Large intestine (tissue), 12 donors: ENCODE results near the gene SLC26A9. TPM values are rescaled to one million over a fixed set of nuclear protein-coding genes. Genes with fewer than 3 reads are reported as not detected.

Experiments
- DNase-seq, 2 donors: peaks; one replicate each; pipeline versions ENCODE4 v3.0.0 to v3.0.0-alpha.2; 2013
- H3K27ac ChIP-seq: one replicate; pipeline ENCODE4 v1.5.1; 2013; ENCODE audit warnings: low read length
- H3K27me3 ChIP-seq: 2 replicates; pipeline ENCODE4 v1.6.1; 2013; ENCODE audit warnings: low read length; ENCODE audit not compliant: control insufficient read depth, insufficient read depth
- H3K36me3 ChIP-seq: 2 replicates; pipeline ENCODE4 v1.6.1; 2013; ENCODE audit warnings: low read length; ENCODE audit not compliant: control insufficient read depth, insufficient read depth
- H3K4me1 ChIP-seq: one replicate; pipeline ENCODE4 v1.6.1; 2013; ENCODE audit warnings: low read length; ENCODE audit not compliant: control insufficient read depth, insufficient read depth
- H3K4me3 ChIP-seq: one replicate; pipeline ENCODE4 v1.5.1; 2013; ENCODE audit warnings: low read length
- H3K9me3 ChIP-seq: one replicate; pipeline ENCODE4 v1.6.1; 2013; ENCODE audit warnings: mild to moderate bottlenecking, low read depth, low read length, moderate library complexity; ENCODE audit not compliant: control insufficient read depth
- WGBS: methylation state at CpG from one replicate; pipeline ENCODE4 v1.1.5; 2013; ENCODE audit warnings: low lambda C conversion rate; ENCODE audit not compliant: insufficient coverage; 5-methylcytosine and 5-hydroxymethylcytosine counted together
- long read RNA-seq, 11 donors: transcript quantifications; one replicate each; lab custom pipeline, GENCODE V29; 2026
- polyA plus RNA-seq: library from polyadenylated mRNA; unstranded; fragments of 120-200 nt; gene quantifications from one replicate; pipeline ENCODE4 v1.2.1, GENCODE V29; 2013

Gene SLC26A9
- 0.03 TPM for polyA plus RNA-seq
- long read RNA-seq, donor 1 = 0 reads
- long read RNA-seq, donor 2 = 0 reads
- long read RNA-seq, donor 3 = 0 reads
- long read RNA-seq, donor 4 = 0 reads
- long read RNA-seq, donor 5 = 0 reads
- long read RNA-seq, donor 6 = 0 reads
- long read RNA-seq, donor 7 = 0 reads
- long read RNA-seq, donor 8 = 0 reads
- long read RNA-seq, donor 9 = 0 reads
- long read RNA-seq, donor 10 = 0 reads
- long read RNA-seq, donor 11 = 0 reads

GRCh38 chr1:205943245-205943644 lies at the start of gene SLC26A9:
TSS of gene SLC26A9 (minus strand) at chr1:205943456. CDS start at chr1:205935820, 7,636 bp downstream.
- peaks cover 32% of the 10 kb centered on the region for H3K27me3 ChIP-seq
- no peak within 1 kb of the TSS for H3K4me3 ChIP-seq
- DNase-seq = no peak
- WGBS = 0% methylated on average over 1 of the region's 7 CpGs
- H3K9me3 ChIP-seq = no peaks in the 10 kb centered on the region
- no peaks in the 10 kb centered on the region for H3K4me1 ChIP-seq
- no peaks in the 10 kb centered on the region for H3K36me3 ChIP-seq
- no peak within 1 kb of the TSS for H3K27ac ChIP-seq

DNA sequence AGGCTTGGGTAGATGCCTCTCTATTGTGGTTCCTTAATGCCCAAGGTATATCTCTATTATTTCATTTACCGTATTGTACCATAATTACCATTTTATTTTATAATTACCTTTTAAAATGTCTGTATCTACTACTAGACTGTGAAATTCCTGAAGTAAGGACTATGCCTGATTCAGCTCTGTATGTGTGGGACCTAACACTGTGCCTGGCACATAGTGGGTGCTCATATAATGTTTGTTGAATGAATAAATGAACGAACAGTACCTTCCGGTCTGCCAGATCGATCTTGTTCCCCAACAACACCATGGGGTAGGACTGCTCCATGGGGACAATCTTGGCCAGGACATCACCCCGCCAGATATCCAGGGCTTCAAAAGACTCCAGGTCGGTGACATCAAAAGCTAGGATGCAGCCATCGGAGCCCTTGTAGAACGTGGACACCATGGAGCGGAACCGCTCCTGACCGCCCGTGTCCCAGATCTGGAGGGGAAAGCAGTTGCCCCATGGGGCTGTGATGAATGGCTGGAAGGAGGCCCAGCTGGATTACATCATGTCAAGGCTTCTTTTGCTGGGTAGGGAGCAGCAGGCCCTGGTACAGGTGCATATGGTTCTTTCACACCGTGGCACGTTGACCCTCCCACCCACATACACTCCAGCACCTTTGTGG lies 49.1 kb upstream of the SLC26A9 start:
- Histone ChIP-seq H3K9me3 (no peaks in the 10 kb centered on the region), H3K27ac (no peak overlapping the region), H3K4me3 (no peak overlapping the region), H3K27me3 (peaks cover 10% of the 10 kb centered on the region), H3K36me3 (no peaks in the 10 kb centered on the region), H3K4me1 (no peaks in the 10 kb centered on the region)
- 100% methylated on average over 1 of the region's 14 CpGs for WGBS
- DNase-seq = no peak

DNA sequence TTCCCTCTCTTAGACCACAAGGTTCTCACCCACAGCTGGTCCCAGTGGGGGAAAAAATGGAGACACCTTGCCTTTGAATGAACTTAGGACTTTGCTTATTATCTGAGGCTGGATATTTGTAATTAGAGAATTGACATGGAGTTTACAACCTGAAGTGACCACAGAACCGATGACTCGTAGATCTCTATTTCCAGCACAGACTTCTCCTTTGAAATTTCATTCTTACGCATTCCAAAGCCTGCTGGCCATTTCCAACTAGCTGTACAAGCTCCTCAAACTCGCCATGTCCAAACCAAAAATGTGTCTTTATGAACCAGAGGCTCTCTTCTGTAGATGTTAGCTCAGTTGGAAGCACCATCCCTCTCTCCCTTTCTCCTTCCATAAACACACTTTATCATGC lies 48.0 kb upstream of the SLC26A9 start:
- DNase-seq = no peak
- Histone ChIP-seq H3K4me1 (no peaks in the 10 kb centered on the region), H3K36me3 (no peaks in the 10 kb centered on the region), H3K9me3 (no peaks in the 10 kb centered on the region), H3K4me3 (no peak overlapping the region), H3K27ac (no peak overlapping the region), H3K27me3 (peaks cover 8% of the 10 kb centered on the region)
- no CpG with 5 or more reads among the region's 4 CpGs for WGBS

DNA sequence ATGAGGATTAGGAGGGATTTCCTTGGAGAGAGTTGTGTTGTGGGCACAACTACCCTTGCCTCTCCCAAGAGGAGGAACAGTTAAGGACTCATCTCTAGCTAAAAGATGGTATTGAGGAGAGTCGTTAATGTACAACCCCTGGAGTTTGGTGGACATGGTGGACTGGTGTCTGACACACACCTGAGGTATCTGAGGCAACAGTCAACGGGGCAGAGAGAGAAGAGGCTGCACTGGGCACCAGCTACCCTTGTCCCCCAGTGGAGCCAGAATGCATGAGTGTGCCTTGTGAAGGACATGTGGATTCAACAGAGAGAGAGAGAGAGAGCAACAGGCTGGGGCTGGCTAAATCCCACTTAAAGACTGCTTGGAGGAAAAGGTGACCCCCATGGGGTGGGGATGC lies 47.0 kb upstream of the SLC26A9 start:
- H3K27ac ChIP-seq = no peak overlapping the region
- peaks cover 8% of the 10 kb centered on the region for H3K27me3 ChIP-seq
- no peak for DNase-seq
- no peaks in the 10 kb centered on the region for H3K9me3 ChIP-seq
- no peaks in the 10 kb centered on the region for H3K4me1 ChIP-seq
- WGBS = 100% methylated on average over 1 of the region's 2 CpGs
- H3K4me3 ChIP-seq = no peak overlapping the region
- no peaks in the 10 kb centered on the region for H3K36me3 ChIP-seq

DNA sequence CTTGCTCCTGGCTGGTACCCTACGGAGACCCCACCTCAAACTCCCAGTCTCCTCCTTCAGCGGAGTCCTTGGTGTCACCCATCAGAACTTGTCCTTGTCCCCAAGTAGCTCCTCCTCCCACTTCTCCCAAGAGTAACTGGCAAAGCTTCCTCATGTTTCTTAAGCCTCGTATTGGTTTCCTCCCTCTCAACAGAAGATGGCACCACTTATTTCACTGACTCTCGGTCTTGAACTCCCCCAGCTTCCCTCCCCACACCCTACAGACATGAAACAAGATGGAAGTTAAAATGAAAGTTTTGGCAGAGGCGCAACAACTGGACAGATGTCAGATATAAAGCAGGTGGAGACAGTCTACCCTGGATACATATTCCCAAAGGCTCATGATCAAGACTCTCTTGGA lies 46.5 kb upstream of the SLC26A9 start:
- H3K27me3 ChIP-seq = peaks cover 8% of the 10 kb centered on the region
- no peaks in the 10 kb centered on the region for H3K9me3 ChIP-seq
- 67% methylated on average over 1 of the region's 5 CpGs for WGBS
- DNase-seq = no peak
- no peak overlapping the region for H3K4me3 ChIP-seq
- H3K27ac ChIP-seq = no peak overlapping the region
- no peaks in the 10 kb centered on the region for H3K36me3 ChIP-seq
- H3K4me1 ChIP-seq = no peaks in the 10 kb centered on the region

DNA sequence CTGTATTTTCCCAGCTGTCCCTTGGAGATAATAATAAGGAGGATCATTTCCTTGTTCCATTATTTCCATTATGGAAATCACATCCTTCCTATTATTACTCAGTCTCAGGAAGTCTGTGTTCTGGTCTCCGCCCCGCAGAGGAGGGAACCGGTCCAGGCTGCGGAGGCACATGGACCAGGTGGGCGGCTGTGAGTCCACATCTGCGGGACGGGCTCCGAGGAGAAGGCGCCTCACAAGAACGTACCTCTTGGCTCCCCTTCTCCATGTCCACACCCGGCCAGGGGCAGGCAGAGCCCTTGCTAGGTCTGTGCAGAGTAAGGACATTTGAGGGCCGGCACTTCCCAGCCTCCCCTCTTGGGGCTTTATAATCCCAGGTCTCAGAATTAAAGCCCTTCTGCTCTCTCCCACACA lies 45.3 kb upstream of the SLC26A9 start:
- DNase-seq = no peak
- no peak overlapping the region for H3K4me3 ChIP-seq
- H3K9me3 ChIP-seq = no peaks in the 10 kb centered on the region
- no peaks in the 10 kb centered on the region for H3K4me1 ChIP-seq
- H3K36me3 ChIP-seq = no peaks in the 10 kb centered on the region
- H3K27ac ChIP-seq = no peak overlapping the region
- WGBS = no CpG with 5 or more reads among the region's 12 CpGs
- peaks cover 8% of the 10 kb centered on the region for H3K27me3 ChIP-seq

DNA sequence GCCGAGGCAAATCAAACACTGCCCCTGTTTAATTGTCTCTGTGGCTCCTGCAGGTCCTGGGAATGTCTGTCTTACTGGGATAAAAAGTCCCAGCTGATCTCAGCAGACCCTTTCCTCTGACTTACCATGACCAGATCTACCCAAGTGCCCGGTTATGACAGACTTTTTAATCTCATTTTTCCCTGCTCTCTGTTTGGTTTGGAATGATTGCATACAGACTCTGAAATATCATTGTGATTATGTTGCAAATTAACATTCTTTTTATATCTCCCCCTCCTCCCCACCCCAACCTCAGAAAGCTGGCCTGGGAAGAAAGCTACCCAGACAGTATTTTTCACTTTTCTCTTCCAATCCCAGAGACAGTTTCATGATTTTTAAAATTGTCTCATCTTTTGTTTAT lies 43.6 kb upstream of the SLC26A9 start:
- no peak overlapping the region for H3K27ac ChIP-seq
- H3K4me3 ChIP-seq = no peak overlapping the region
- no peak for DNase-seq
- WGBS = no CpG with 5 or more reads among the region's 2 CpGs
- H3K4me1 ChIP-seq = no peaks in the 10 kb centered on the region
- H3K9me3 ChIP-seq = no peaks in the 10 kb centered on the region
- H3K27me3 ChIP-seq = peaks cover 3% of the 10 kb centered on the region
- no peaks in the 10 kb centered on the region for H3K36me3 ChIP-seq

GRCh38 chr1:205986292-205986691 lies 43.0 kb upstream of the SLC26A9 start:
- Histone ChIP-seq H3K27ac (no peak overlapping the region), H3K4me1 (no peaks in the 10 kb centered on the region), H3K27me3 (peaks cover 3% of the 10 kb centered on the region), H3K9me3 (no peaks in the 10 kb centered on the region), H3K4me3 (no peak overlapping the region), H3K36me3 (no peaks in the 10 kb centered on the region)
- WGBS = no CpG with 5 or more reads among the region's 3 CpGs
- no peak for DNase-seq

- Histone ChIP-seq H3K36me3 (no peaks in the 10 kb centered on the region), H3K4me1 (no peaks in the 10 kb centered on the region), H3K4me3 (no peak overlapping the region), H3K27me3 (peaks cover 3% of the 10 kb centered on the region), H3K27ac (no peak overlapping the region), H3K9me3 (no peaks in the 10 kb centered on the region)
- DNase-seq = no peak
- WGBS = no CpG with 5 or more reads among the region's 9 CpGs
Observed at GRCh38 chr1:205985330-205986005, 42.2 kb upstream of the SLC26A9 start.

DNA sequence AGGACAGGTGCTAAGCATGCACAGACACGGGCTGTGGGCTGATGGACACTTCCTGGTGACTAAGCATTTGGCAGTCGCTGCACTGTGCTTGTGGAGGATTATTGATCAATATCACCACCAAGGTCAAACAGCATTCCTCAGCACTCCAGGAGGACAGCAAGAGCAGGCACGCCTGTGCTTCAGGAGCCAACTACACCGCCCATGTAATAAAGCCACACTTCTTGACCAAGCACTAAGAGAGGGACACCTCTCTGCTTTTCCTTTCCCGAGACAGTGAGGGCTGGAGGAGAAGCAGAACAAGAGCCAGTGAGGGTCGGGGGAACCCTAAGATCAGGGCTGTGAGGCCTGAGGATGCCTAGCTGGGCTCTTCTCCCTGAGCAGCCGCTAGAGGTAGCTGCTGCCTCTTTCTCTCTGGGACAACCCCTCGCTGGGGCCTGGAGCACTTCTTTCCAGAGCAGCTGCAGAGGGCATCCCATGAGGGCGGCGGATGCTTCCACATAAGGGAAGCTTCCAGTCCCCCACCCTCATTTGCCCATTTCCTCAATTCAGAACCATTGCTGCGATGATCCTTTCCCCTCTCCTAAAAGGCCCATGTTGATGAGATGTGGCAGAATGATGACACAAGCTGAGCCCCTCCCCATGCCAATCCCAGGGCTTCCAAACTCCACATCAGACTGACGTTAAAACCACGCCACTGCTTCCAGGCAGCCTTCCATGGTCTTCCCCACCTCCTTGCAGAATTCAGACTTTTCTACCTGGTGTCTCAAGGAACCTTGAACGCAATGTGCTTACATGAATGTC lies 40.9 kb upstream of the SLC26A9 start:
- WGBS = no CpG with 5 or more reads among the region's 14 CpGs
- no peaks in the 10 kb centered on the region for H3K36me3 ChIP-seq
- no peak overlapping the region for H3K4me3 ChIP-seq
- no peaks in the 10 kb centered on the region for H3K27me3 ChIP-seq
- no peaks in the 10 kb centered on the region for H3K9me3 ChIP-seq
- no peak overlapping the region for H3K27ac ChIP-seq
- peak; percentile 38 to 55 for DNase-seq
- no peaks in the 10 kb centered on the region for H3K4me1 ChIP-seq
